Keratinocyte (primary cell): ENCODE data around the gene TPI1.

Experiments used
- CTCF ChIP-seq, 3 experiments: IDR thresholded peaks in 1 of 3; conservative IDR thresholded peaks in 1 of 3; optimal IDR thresholded peaks in 1 of 3; 2 replicates in 2 of 3; 3 replicates in 1 of 3; pipeline versions ENCODE3 to v1.5.1; 2011; ENCODE audit warnings: low read length in 3 of 3, mild to moderate bottlenecking in 3 of 3, moderate library complexity in 2 of 3, control low read depth in 1 of 3, inconsistent platforms in 1 of 3; ENCODE audit not compliant: insufficient read depth in 2 of 3; ENCODE audit errors: extremely low read depth in 1 of 3
- EZH2 ChIP-seq: IDR thresholded peaks from one replicate; pipeline ENCODE4 v1.6.1; 2012; ENCODE audit warnings: inconsistent platforms, mild to moderate bottlenecking, low read length, moderate library complexity

- TF ChIP-seq CTCF (optimal IDR thresholded peaks at IDR 0.05 in 1 of 3, IDR thresholded peaks at IDR 0.05 in 1 of 3, conservative IDR thresholded peaks at IDR 0.05 in 1 of 3; ENCODE audit: extremely low read depth in 1 of 3, insufficient read depth in 2 of 3, low read length in 3 of 3) = no peak
- TF ChIP-seq EZH2 = no peak
These were observed 37.2 kb downstream of the TPI1 start, which contains the start of gene LRRC23 for GRCh38 chr12:6904280-6905276.
